ENCODE results near the gene ITPR2. TPM values are rescaled to one million over a fixed set of nuclear protein-coding genes. Genes with fewer than 3 reads are reported as not detected.

Gene ITPR2
- total and polyA plus RNA-seq, 12 donors, result 5.1 to 144 (median 66.4) TPM

- no peak overlapping the region for H3K27ac ChIP-seq
- H3K27me3 ChIP-seq, result no peaks in the 10 kb centered on the region
- DNase-seq, result no peak
- H3K4me3 ChIP-seq, result no peak overlapping the region
- WGBS, 4 donors, result 97 to 98% (median 98%) methylated on average over 2 of the region's 2 CpGs
- H3K4me1 ChIP-seq (replicated peaks in 1 of 2), result no peaks in the 10 kb centered on the region
- no peaks in the 10 kb centered on the region for H3K9me3 ChIP-seq (replicated peaks in 1 of 3)
- no peaks in the 10 kb centered on the region for H3K36me3 ChIP-seq (replicated peaks in 1 of 2)
- intact Hi-C loops (cut with DNase I), result no loop called here
- TF ChIP-seq CTCF (IDR thresholded peaks at IDR 0.05), result no peak
- TF ChIP-seq POLR2A (IDR thresholded peaks at IDR 0.05), result no peak
These were observed 295.9 kb downstream of the ITPR2 start for GRCh38 chr12:26537126-26537525.

DNA sequence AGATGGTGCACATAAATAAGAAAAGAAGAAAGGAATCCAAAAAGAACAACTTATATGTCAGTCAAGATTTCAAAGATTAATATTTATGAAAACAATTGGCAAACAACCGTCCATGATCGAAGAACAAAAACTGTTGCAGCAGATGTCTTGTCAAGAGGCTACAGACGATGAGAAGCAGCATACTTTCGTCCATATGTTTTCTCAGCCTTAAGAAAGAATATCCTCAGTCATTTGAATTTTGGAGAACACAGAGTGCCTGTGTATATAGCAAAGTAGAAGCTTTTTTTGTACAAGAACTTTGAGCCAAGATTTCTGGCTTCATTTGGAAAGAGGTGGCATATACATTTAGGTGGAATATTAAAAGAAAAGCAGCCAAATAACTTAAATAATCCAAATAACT is 297.2 kb downstream of the ITPR2 start:
- H3K4me3 ChIP-seq, result no peak overlapping the region
- H3K27me3 ChIP-seq, result no peaks in the 10 kb centered on the region
- DNase-seq, result no peak
- WGBS, 4 donors, result 93 to 97% (median 96%) methylated on average over 4 of the region's 4 CpGs
- no peaks in the 10 kb centered on the region for H3K9me3 ChIP-seq (replicated peaks in 1 of 3)
- H3K36me3 ChIP-seq (replicated peaks in 1 of 2), result no peaks in the 10 kb centered on the region
- no peak overlapping the region for H3K27ac ChIP-seq
- TF ChIP-seq POLR2A (IDR thresholded peaks at IDR 0.05), result no peak
- no peak for TF ChIP-seq CTCF (IDR thresholded peaks at IDR 0.05)
- H3K4me1 ChIP-seq (replicated peaks in 1 of 2), result no peaks in the 10 kb centered on the region
- intact Hi-C loops (cut with DNase I), result no loop called here

- H3K36me3 ChIP-seq (replicated peaks in 1 of 2), result no peaks in the 10 kb centered on the region
- TF ChIP-seq POLR2A (IDR thresholded peaks at IDR 0.05), result no peak
- no peak for TF ChIP-seq CTCF (IDR thresholded peaks at IDR 0.05)
- H3K27ac ChIP-seq, result no peak overlapping the region
- WGBS, 4 donors, result 91 to 96% (median 94%) methylated on average over 3 of the region's 3 CpGs
- no peaks in the 10 kb centered on the region for H3K4me1 ChIP-seq (replicated peaks in 1 of 2)
- no peak for DNase-seq
- H3K9me3 ChIP-seq (replicated peaks in 1 of 3), result no peaks in the 10 kb centered on the region
- intact Hi-C loops (cut with DNase I), result no loop called here
- no peak overlapping the region for H3K4me3 ChIP-seq
- H3K27me3 ChIP-seq, result no peaks in the 10 kb centered on the region
These were observed 298.9 kb downstream of the ITPR2 start for GRCh38 chr12:26534071-26534470.

GRCh38 chr12:26533211-26533610 is 299.8 kb downstream of the ITPR2 start:
- intact Hi-C loops (cut with DNase I), result no loop called here
- no peaks in the 10 kb centered on the region for H3K36me3 ChIP-seq (replicated peaks in 1 of 2)
- TF ChIP-seq POLR2A (IDR thresholded peaks at IDR 0.05), result no peak
- no peak for TF ChIP-seq CTCF (IDR thresholded peaks at IDR 0.05)
- no peaks in the 10 kb centered on the region for H3K9me3 ChIP-seq (replicated peaks in 1 of 3)
- WGBS, 4 donors, result 95 to 98% (median 96%) methylated on average over 3 of the region's 3 CpGs
- no peaks in the 10 kb centered on the region for H3K27me3 ChIP-seq
- no peak overlapping the region for H3K27ac ChIP-seq
- DNase-seq, result no peak
- no peak overlapping the region for H3K4me3 ChIP-seq
- no peaks in the 10 kb centered on the region for H3K4me1 ChIP-seq (replicated peaks in 1 of 2)

All from adrenal gland (tissue), 12 donors.